Activated effector memory CD4-positive, alpha-beta T cell treated with anti-CD3 and anti-CD28 coated beads, Interleukin-2, amount 50 U/mL, for 16 hours (primary cell): ENCODE measurements around the gene CARD19.

Source experiments
- DNase-seq: peaks from one replicate; pipeline ENCODE4 v3.0.0-alpha.2; 2020

The CARD19 gene

GRCh38 chr9:93134740-93135444, 38.9 kb downstream of the CARD19 start:
- peak; percentile 62 for DNase-seq

DNA sequence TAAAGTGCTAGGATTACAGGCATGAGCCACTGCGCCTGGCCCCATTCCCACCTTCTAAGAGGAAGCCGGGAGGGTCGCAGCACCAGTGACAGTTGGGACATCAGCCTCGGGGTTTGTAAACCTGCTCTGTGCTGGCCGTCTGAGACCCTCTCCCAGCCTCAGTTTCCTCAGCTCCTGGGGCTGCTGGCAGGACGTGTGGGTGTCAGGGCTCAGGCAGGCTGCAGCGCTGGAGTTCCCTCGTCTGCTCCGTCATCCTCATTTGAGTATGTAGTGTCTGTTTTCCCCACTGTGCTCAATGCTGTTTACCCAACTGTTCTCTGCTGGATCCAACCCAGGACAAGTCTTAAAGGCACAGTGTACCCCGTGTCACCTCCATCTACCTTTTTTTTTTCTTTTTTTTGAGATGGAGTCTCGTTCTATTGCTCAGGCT, 40.0 kb downstream of the CARD19 start:
- no peak for DNase-seq

GRCh38 chr9:93137362-93137761, 41.3 kb downstream of the CARD19 start:
- no peak for DNase-seq

GRCh38 chr9:93138171-93138764, 42.3 kb downstream of the CARD19 start:
- no peak for DNase-seq

GRCh38 chr9:93139365-93140182, 43.6 kb downstream of the CARD19 start:
- DNase-seq = no peak

DNA sequence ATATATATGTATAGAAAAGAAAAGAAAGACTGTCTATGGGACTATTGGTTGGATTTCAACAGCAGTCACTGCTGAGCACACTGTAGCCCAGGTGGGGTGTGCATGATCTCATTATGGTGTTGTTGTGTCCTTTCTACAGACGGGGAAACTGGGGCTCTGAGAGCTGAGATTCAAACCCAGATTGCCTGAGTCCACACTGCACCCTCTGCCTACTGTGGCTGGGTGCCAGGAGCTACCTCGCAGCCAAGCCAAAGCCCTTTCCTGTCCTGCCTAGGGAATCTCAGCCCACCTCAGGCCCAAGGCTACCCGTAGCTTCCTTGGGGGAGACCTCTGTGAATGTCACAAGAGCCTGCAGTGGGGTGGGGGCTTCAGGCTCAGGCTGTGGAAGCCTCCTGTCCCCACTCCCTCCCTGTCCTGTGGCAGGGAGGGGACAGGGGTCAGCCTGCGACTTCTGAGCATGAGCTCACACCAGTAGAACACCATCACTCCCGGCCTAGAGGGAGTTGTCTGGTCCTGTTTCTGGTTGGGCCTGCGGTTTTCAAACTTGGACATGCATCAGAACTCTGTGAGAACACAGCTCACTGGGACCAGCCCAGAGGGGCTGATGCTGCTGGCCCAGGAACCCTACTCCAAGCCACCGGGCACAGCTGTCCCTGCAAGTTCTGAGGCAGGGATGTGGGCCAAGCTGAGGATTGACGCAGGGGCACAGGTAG, 45.9 kb downstream of the CARD19 start:
- no peak for DNase-seq

- peak; percentile 81 for DNase-seq
Measured at GRCh38 chr9:93143830-93144530, 48.0 kb downstream of the CARD19 start.

DNA sequence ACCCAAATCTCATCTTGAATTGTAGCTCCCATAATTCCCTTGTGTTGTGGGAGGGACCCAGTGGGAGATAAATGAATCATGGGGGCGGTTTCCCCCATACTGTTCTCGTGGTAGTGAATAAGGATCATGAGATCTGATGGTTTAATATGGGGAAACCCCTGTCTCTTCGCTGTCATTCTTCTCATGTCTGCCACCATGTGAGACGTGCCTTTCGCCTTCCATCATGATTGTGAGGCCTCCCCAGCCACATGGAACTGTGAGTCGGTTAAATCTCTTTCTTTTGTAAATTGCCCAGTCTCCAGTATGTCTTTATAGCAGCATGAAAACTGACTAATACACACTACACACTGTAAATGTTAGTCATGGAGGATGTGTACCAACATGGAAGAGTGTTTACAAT, 50.7 kb downstream of the CARD19 start:
- peak; percentile 73 for DNase-seq

DNA sequence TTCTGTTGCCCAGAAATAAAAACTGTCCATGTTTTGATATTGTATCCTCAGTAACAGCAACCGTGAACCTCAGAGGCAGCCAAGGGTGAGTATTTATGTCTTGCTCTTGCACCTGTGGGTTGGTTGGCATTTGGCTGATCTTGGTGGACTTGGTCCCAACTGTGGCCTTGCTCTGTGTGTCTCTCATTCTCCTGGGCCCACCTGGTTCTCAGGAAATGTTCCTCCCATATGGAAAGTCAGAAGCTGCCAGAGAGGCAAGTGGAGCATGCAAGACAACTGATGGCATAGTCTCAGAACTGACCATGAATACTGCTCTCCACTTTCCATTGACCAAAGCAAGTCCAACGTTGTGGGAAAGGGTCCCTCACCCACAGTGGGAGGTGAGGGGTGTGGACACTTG, 51.6 kb downstream of the CARD19 start:
- DNase-seq = no peak

- no peak for DNase-seq
Measured at GRCh38 chr9:93148721-93149120, 52.7 kb downstream of the CARD19 start.

DNA sequence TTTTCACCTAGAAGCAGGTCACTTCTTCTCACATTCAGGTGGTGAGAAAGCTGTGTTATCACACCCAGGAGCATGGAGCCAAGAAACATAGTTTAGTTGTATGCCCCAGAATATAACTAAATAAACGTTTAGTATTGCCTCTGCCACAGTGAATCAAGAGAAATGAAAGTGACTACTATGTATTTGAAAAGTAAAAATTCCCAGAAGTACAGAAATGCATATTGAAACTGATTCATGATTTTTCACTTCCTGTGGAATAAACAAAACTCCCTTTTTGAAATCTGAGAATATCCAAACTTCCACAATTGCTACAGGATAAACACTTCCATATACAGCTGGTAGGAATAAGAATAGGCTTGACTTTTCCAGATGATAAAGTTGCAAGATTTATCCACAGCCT, 53.3 kb downstream of the CARD19 start:
- no peak for DNase-seq

DNA sequence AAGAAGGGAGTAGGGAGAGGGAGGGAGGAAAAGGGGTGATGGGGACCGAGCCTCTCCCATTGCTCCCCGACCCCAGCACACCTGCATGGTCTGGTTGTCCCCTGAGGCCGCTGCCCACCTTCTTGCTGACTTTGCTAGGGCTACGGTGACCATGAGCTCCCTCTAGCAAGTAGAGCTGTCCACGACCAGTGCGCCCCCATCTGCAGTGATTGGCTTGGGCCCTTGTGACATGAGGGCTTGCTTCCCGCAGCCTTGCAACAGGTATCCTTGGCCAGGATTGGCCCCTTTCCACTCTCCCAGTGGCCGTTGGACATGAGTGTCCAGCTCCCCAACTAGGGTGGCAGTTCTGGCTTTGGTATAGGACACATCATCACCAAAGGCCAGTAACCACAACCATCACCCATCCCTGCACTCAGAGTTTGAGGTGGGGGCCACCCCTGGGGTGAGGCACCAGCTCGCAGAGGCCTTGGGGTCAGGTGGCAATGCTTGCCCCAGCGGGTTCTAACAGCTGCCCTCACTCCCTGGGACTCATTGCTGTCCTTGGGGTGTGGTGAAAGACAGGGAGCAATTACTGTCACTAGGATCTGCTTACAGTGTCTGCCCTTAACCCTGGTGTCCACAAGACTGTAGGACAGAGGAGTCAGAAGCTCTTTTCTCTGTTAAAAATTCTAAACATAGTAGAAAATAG, 55.2 kb downstream of the CARD19 start:
- no peak for DNase-seq

- DNase-seq = peak; percentile 69
Measured at GRCh38 chr9:93154293-93154903, 58.4 kb downstream of the CARD19 start.

DNA sequence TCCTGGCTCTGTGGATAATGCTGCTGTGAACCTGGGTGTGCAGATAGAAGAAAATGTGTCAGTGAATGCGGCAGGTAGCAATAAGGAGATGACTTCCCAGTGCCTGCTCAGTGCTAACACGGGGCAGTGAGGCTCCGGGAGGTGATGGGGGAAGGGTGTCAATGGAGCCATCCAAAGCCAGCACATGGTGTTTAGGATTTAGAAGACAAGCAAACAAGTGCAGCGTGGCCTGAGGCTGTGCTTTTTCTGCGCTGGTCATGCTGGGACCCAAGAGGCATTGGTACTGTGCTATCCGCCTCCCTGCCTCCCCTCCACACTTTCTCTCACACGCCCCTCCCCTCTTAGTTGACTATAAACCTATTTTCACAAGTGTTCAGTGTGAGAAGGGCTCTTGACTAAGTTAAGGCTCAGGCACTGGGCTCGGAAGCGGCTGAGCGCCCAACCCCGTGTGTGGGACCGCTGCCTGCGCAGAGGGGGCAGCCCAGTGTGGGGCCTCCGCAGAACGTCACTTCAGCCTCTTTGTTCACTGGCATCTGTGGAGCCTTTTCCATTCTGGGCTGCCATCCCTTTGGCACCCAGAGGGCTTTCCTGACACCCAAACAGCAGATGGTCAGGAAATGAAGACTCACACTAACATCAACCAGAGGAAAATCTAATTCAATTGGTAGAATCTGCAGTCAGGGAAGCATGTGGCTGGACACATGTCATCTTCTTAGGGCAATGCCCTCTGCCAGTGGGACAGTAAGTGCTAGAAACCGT, 59.9 kb downstream of the CARD19 start:
- no peak for DNase-seq

GRCh38 chr9:93156475-93157008, 60.5 kb downstream of the CARD19 start:
- peak; percentile 76 for DNase-seq

DNA sequence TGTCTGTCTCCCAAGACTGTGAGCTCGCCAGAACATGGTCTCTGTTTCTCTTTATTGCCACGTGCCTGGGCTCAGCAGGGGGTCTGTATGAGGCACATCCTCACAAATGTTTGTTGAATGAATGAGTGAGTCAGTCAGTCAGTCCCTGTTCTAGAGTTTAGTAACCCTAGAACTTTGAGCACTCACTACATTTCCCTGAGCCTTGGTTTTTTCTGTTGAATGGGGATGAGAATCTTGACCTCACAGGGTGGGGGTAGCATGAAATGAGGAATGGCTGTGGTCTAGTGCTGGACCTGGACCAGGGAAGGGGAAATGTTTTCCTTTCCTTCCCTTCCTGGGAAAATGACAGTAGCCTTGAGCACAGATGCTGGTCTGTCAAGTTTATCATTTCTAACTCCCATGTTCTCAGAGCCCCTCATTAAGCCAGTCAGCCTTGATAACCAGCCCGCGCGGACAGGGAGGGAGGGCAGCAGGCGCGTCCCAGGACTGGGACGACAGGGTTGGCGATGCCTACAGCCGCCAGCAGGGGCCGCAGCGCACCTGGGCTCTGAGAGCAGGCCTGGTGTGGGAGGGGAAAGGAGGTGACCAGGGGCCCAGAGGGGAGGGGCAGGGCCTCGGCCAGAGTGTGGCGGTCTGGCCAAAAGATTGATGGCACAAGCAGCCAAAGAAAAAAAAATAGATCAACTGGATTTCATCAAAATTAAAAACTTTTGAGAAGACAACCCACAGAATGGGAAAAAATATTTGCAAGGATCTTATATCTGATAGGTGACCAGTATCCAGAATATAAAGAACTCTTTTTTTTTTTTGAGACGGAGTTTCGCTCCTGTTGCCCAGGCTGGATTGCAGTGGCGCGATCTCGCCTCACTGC, 63.8 kb downstream of the CARD19 start:
- DNase-seq = peak; percentile 90

- DNase-seq = no peak
Measured at GRCh38 chr9:93161786-93162562, 66.0 kb downstream of the CARD19 start.
